ENCODE measurements around the gene RIMBP3C.
"Not testable (repeated sequence)": the region's sequence is repeated elsewhere in the genome, so short reads cannot be mapped to it uniquely, and the experiment has no call there.

Gene RIMBP3C

GRCh38 chr22:21544432-21545322, 6.6 kb downstream of the RIMBP3C start:
- not testable (repeated sequence) for H3K9ac ChIP-seq (ENCODE audit: low read length); H2AK5ac ChIP-seq (ENCODE audit: low read length); H2AFZ ChIP-seq (ENCODE audit: insufficient read depth, low read length, poor library complexity); H3K23ac ChIP-seq (ENCODE audit: low read length); H3K4ac ChIP-seq (ENCODE audit: low read depth, low read length); H3K79me2 ChIP-seq (ENCODE audit: control insufficient read depth, insufficient read depth, low read length, poor library complexity); H3K4me3 ChIP-seq (ENCODE audit: low read depth, low read length); DNase-seq; H2BK120ac ChIP-seq (ENCODE audit: insufficient read depth, low read length, poor library complexity); H4K12ac ChIP-seq (ENCODE audit: low read depth, low read length); H4K8ac ChIP-seq (ENCODE audit: low read depth, low read length); H2BK5ac ChIP-seq (ENCODE audit: low read depth, low read length, poor library complexity); H3K79me1 ChIP-seq (ENCODE audit: low read length); H3K18ac ChIP-seq (ENCODE audit: low read length); H3K36me3 ChIP-seq (ENCODE audit: control insufficient read depth in 1 of 2, insufficient read depth in 2 of 2, low read length in 2 of 2); H3K14ac ChIP-seq (ENCODE audit: low read length); H2BK12ac ChIP-seq (ENCODE audit: low read length); H3K4me2 ChIP-seq (ENCODE audit: low read length); H3K27ac ChIP-seq (ENCODE audit: low read depth, low read length); H3K9me3 ChIP-seq (ENCODE audit: insufficient read depth, low read depth, low read length); H3K4me1 ChIP-seq (ENCODE audit: control insufficient read depth in 1 of 2, insufficient read depth in 2 of 2, low read length in 2 of 2); H3K27me3 ChIP-seq (ENCODE audit: insufficient read depth, low read length); H4K91ac ChIP-seq (ENCODE audit: low read depth, low read length)
- no CpG with 5 or more reads among the region's 17 CpGs for whole genome bisulfite sequencing (ENCODE audit: extremely low coverage, insufficient coverage, insufficient read length)

- H3K79me2 ChIP-seq (ENCODE audit: control insufficient read depth, insufficient read depth, low read length, poor library complexity); H2BK5ac ChIP-seq (ENCODE audit: low read depth, low read length, poor library complexity); H2AFZ ChIP-seq (ENCODE audit: insufficient read depth, low read length, poor library complexity); H3K4me1 ChIP-seq (ENCODE audit: control insufficient read depth in 1 of 2, insufficient read depth in 2 of 2, low read length in 2 of 2); H3K14ac ChIP-seq (ENCODE audit: low read length); H4K91ac ChIP-seq (ENCODE audit: low read depth, low read length); H3K27me3 ChIP-seq (ENCODE audit: insufficient read depth, low read length); H3K79me1 ChIP-seq (ENCODE audit: low read length); H3K27ac ChIP-seq (ENCODE audit: low read depth, low read length); H2AK5ac ChIP-seq (ENCODE audit: low read length); DNase-seq; H3K18ac ChIP-seq (ENCODE audit: low read length); H3K9me3 ChIP-seq (ENCODE audit: insufficient read depth, low read depth, low read length); H3K36me3 ChIP-seq (ENCODE audit: control insufficient read depth in 1 of 2, insufficient read depth in 2 of 2, low read length in 2 of 2); H2BK12ac ChIP-seq (ENCODE audit: low read length); H3K4me3 ChIP-seq (ENCODE audit: low read depth, low read length); H3K4me2 ChIP-seq (ENCODE audit: low read length); H3K23ac ChIP-seq (ENCODE audit: low read length); H3K4ac ChIP-seq (ENCODE audit: low read depth, low read length); H3K9ac ChIP-seq (ENCODE audit: low read length); H2BK120ac ChIP-seq (ENCODE audit: insufficient read depth, low read length, poor library complexity); H4K12ac ChIP-seq (ENCODE audit: low read depth, low read length); H4K8ac ChIP-seq (ENCODE audit: low read depth, low read length): not testable (repeated sequence)
- WGBS (ENCODE audit: extremely low coverage, insufficient coverage, insufficient read length) = no CpG with 5 or more reads among the region's 7 CpGs
Observed at GRCh38 chr22:21539862-21540261, 11.4 kb downstream of the RIMBP3C start.

DNA sequence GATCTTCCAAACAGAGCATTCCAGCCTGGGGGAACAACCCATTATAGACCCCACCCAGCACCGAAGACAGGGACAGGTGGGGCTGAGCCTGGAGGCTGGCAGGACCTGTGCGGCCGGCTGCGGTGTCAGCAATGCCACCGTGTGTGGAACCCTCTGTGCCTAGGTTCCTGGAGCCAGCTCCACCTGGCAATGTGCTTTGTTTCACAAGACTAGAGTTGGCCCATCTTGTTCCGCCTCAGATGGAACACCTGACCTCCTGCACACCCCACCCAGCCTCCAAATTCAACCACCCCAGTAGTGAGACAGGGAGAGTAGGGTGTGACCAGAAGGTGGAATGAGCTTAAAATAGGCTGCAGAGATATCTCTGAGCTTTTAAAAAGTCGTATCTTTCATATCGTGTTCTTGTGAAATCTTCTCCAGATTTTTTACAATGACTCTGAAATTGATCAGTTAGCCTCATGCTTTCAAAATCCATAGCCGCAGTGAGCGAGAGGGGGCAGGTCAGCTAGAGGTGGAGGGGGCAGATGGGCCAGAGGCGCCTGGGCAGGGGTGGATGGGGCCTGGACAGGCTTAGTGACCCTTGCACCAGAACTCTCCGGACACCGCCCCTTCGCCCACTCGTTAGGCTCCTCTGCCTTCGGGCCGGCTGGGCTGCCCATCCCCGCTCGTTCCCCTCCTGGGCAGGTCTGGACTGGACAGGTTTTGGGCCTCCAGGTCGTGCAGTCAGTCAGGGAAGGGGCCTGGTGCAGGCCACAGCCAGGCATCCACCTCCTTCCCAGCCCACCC, 18.2 kb downstream of the RIMBP3C start:
- not testable (repeated sequence) for H3K4me1 ChIP-seq (ENCODE audit: control insufficient read depth in 1 of 2, insufficient read depth in 2 of 2, low read length in 2 of 2); H2BK12ac ChIP-seq (ENCODE audit: low read length); H4K8ac ChIP-seq (ENCODE audit: low read depth, low read length); H4K12ac ChIP-seq (ENCODE audit: low read depth, low read length); H4K91ac ChIP-seq (ENCODE audit: low read depth, low read length); H2BK5ac ChIP-seq (ENCODE audit: low read depth, low read length, poor library complexity); DNase-seq; H3K79me1 ChIP-seq (ENCODE audit: low read length); H3K18ac ChIP-seq (ENCODE audit: low read length); H3K4me2 ChIP-seq (ENCODE audit: low read length); H2BK120ac ChIP-seq (ENCODE audit: insufficient read depth, low read length, poor library complexity); H3K14ac ChIP-seq (ENCODE audit: low read length); H3K36me3 ChIP-seq (ENCODE audit: control insufficient read depth in 1 of 2, insufficient read depth in 2 of 2, low read length in 2 of 2); H3K79me2 ChIP-seq (ENCODE audit: control insufficient read depth, insufficient read depth, low read length, poor library complexity); H3K27ac ChIP-seq (ENCODE audit: low read depth, low read length); H2AFZ ChIP-seq (ENCODE audit: insufficient read depth, low read length, poor library complexity); H3K23ac ChIP-seq (ENCODE audit: low read length); H3K9ac ChIP-seq (ENCODE audit: low read length); H3K27me3 ChIP-seq (ENCODE audit: insufficient read depth, low read length); H2AK5ac ChIP-seq (ENCODE audit: low read length); H3K9me3 ChIP-seq (ENCODE audit: insufficient read depth, low read depth, low read length); H3K4ac ChIP-seq (ENCODE audit: low read depth, low read length); H3K4me3 ChIP-seq (ENCODE audit: low read depth, low read length)
- WGBS (ENCODE audit: extremely low coverage, insufficient coverage, insufficient read length) = no CpG with 5 or more reads among the region's 20 CpGs

DNA sequence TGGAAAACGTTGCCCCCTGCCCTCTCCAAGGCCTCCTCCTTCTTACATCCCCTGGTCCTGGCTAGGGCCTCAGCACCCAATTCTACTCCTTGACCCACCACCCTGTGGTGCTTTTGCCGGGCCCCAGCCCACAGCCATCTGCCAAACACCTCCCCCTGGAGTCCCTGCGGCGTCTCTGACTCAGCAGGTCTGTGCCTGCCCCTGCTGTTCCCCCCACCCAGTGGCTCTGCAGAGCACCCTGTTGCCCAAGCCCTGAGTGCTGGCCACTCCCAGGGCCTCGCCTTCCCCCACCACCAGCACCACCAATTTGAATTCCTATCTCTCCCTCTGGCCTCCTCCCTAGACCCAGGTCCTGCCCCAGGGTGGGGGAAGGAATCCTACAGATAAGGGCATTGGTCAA, 19.7 kb downstream of the RIMBP3C start:
- not testable (repeated sequence) for H3K27ac ChIP-seq (ENCODE audit: low read depth, low read length); H4K91ac ChIP-seq (ENCODE audit: low read depth, low read length); DNase-seq; H4K12ac ChIP-seq (ENCODE audit: low read depth, low read length); H3K9me3 ChIP-seq (ENCODE audit: insufficient read depth, low read depth, low read length); H2BK12ac ChIP-seq (ENCODE audit: low read length); H3K79me1 ChIP-seq (ENCODE audit: low read length); H3K27me3 ChIP-seq (ENCODE audit: insufficient read depth, low read length); H3K36me3 ChIP-seq (ENCODE audit: control insufficient read depth in 1 of 2, insufficient read depth in 2 of 2, low read length in 2 of 2); H4K8ac ChIP-seq (ENCODE audit: low read depth, low read length); H3K14ac ChIP-seq (ENCODE audit: low read length); H2AFZ ChIP-seq (ENCODE audit: insufficient read depth, low read length, poor library complexity); H3K79me2 ChIP-seq (ENCODE audit: control insufficient read depth, insufficient read depth, low read length, poor library complexity); H3K4me3 ChIP-seq (ENCODE audit: low read depth, low read length); H3K4ac ChIP-seq (ENCODE audit: low read depth, low read length); H2BK120ac ChIP-seq (ENCODE audit: insufficient read depth, low read length, poor library complexity); H3K18ac ChIP-seq (ENCODE audit: low read length); H3K4me2 ChIP-seq (ENCODE audit: low read length); H2AK5ac ChIP-seq (ENCODE audit: low read length); H3K4me1 ChIP-seq (ENCODE audit: control insufficient read depth in 1 of 2, insufficient read depth in 2 of 2, low read length in 2 of 2); H3K9ac ChIP-seq (ENCODE audit: low read length); H3K23ac ChIP-seq (ENCODE audit: low read length); H2BK5ac ChIP-seq (ENCODE audit: low read depth, low read length, poor library complexity)
- WGBS (ENCODE audit: extremely low coverage, insufficient coverage, insufficient read length) = no CpG with 5 or more reads among the region's 5 CpGs

Measured in trophoblast cell (in vitro differentiated cells and primary cell).